HEK293 (cell line): ENCODE measurements around the gene DDR1.

Experiments used
- HOXA7 ChIP-seq: sonication (generic); formaldehyde crosslinking; IDR thresholded peaks from 2 replicates; pipeline ENCODE4 v1.8.1; 2022; ENCODE audit warnings: missing genetic modification reagents, borderline replicate concordance
- KLF10 ChIP-seq: fragments of 450-650 bp; IDR thresholded peaks from 2 replicates; pipeline ENCODE4 v1.5.1; 2018; ENCODE audit warnings: missing biosample characterization, mild to moderate bottlenecking, missing genetic modification characterization
- KLF16 ChIP-seq: fragments of 450-650 bp; formaldehyde crosslinking; IDR thresholded peaks from 2 replicates; pipeline ENCODE4 v1.5.1; 2017; ENCODE audit warnings: missing biosample characterization, missing genetic modification characterization
- PRDM1 ChIP-seq: fragments of 450-650 bp; formaldehyde crosslinking; IDR thresholded peaks from 2 replicates; pipeline ENCODE4; 2016; ENCODE audit warnings: missing biosample characterization, missing genetic modification characterization
- RBAK ChIP-seq: fragments of 450-650 bp; formaldehyde crosslinking; IDR thresholded peaks from 2 replicates; pipeline ENCODE4 v1.5.1; 2016; ENCODE audit warnings: missing biosample characterization, missing genetic modification characterization
- SALL2 ChIP-seq: fragments of 450-650 bp; formaldehyde crosslinking; IDR thresholded peaks from 2 replicates; pipeline ENCODE4 v1.5.0; 2017; ENCODE audit warnings: missing biosample characterization, mild to moderate bottlenecking, missing genetic modification characterization, borderline replicate concordance
- SP3 ChIP-seq: fragments of 450-650 bp; formaldehyde crosslinking; IDR thresholded peaks from 2 replicates; pipeline ENCODE4 v1.5.1; 2016; ENCODE audit warnings: missing biosample characterization, missing genetic modification characterization
- ZBTB20 ChIP-seq: fragments of 450-650 bp; formaldehyde crosslinking; IDR thresholded peaks from 2 replicates; pipeline ENCODE4 v1.5.1; 2016; ENCODE audit warnings: missing biosample characterization, missing genetic modification characterization
- ZBTB48 ChIP-seq: fragments of 450-650 bp; formaldehyde crosslinking; IDR thresholded peaks from 2 replicates; pipeline ENCODE4 v1.5.1; 2016; ENCODE audit warnings: missing biosample characterization, missing genetic modification characterization
- ZBTB7A ChIP-seq: fragments of 450-650 bp; formaldehyde crosslinking; IDR thresholded peaks from 2 replicates; pipeline ENCODE4 v1.5.1; 2016; ENCODE audit warnings: low read depth, missing biosample characterization, missing genetic modification characterization
- ZEB2 ChIP-seq: fragments of 450-650 bp; formaldehyde crosslinking; IDR thresholded peaks from 2 replicates; pipeline ENCODE4 v1.5.1; 2016; ENCODE audit warnings: missing biosample characterization, missing genetic modification characterization
- ZNF121 ChIP-seq: fragments of 450-650 bp; formaldehyde crosslinking; IDR thresholded peaks from 2 replicates; pipeline ENCODE4 v1.5.1; 2016; ENCODE audit warnings: missing biosample characterization, missing genetic modification characterization
- ZNF223 ChIP-seq: fragments of 450-650 bp; formaldehyde crosslinking; IDR thresholded peaks from 2 replicates; pipeline ENCODE4 v1.5.1; 2016; ENCODE audit warnings: missing biosample characterization, missing genetic modification characterization
- ZNF248 ChIP-seq: fragments of 450-650 bp; formaldehyde crosslinking; IDR thresholded peaks from 2 replicates; pipeline ENCODE4 v1.5.1; 2017; ENCODE audit warnings: missing biosample characterization, missing genetic modification characterization
- ZNF274 ChIP-seq, 2 experiments: fragments of 200-500 bp in 1 of 2; fragments of 450-650 bp in 1 of 2; sonication (Bioruptor generic) in 1 of 2; formaldehyde crosslinking in 1 of 2; IDR thresholded peaks; 2 replicates each; pipeline versions ENCODE4 v1.5.1 to v1.6.1; 2014 to 2016; ENCODE audit warnings: borderline replicate concordance in 1 of 2, inconsistent platforms in 1 of 2, low read length in 1 of 2, missing biosample characterization in 1 of 2, missing genetic modification characterization in 1 of 2
- ZNF529 ChIP-seq: fragments of 450-650 bp; formaldehyde crosslinking; IDR thresholded peaks from 2 replicates; pipeline ENCODE4 v1.5.1; 2017; ENCODE audit warnings: missing genetic modification characterization, missing biosample characterization; ENCODE audit not compliant: insufficient replicate concordance
- ZNF548 ChIP-seq: fragments of 450-650 bp; formaldehyde crosslinking; IDR thresholded peaks from 2 replicates; pipeline ENCODE4 v1.5.1; 2016; ENCODE audit warnings: missing biosample characterization, missing genetic modification characterization
- TF ChIP-seq, protein P1 (sequence below): fragments of 450-650 bp; formaldehyde crosslinking; IDR thresholded peaks from 2 replicates; pipeline ENCODE4 v1.5.1; 2016; ENCODE audit warnings: missing biosample characterization, missing genetic modification characterization, low read depth
- TF ChIP-seq, protein P2 (sequence below): fragments of 450-650 bp; formaldehyde crosslinking; IDR thresholded peaks from 2 replicates; pipeline ENCODE4 v1.5.1; 2016; ENCODE audit warnings: missing biosample characterization, missing genetic modification characterization
- TF ChIP-seq, protein P3 (sequence below): fragments of 450-650 bp; formaldehyde crosslinking; IDR thresholded peaks from 2 replicates; pipeline ENCODE4 v1.5.1; 2017; ENCODE audit warnings: missing biosample characterization, missing genetic modification characterization
- TF ChIP-seq, protein P4 (sequence below): fragments of 450-650 bp; formaldehyde crosslinking; IDR thresholded peaks from 2 replicates; pipeline ENCODE4 v1.5.1; 2016; ENCODE audit warnings: missing biosample characterization, missing genetic modification characterization
- TF ChIP-seq, protein P5 (sequence below): fragments of 450-650 bp; formaldehyde crosslinking; conservative IDR thresholded peaks from 2 replicates; pipeline ENCODE4 v1.5.1; 2016; ENCODE audit warnings: low read depth, missing biosample characterization, missing genetic modification characterization
- TF ChIP-seq, protein P6 (sequence below): fragments of 450-650 bp; formaldehyde crosslinking; IDR thresholded peaks from 2 replicates; pipeline ENCODE4 v1.5.1; 2017; ENCODE audit warnings: missing biosample characterization, missing genetic modification characterization
- TF ChIP-seq, protein P7 (sequence below): fragments of 450-650 bp; formaldehyde crosslinking; IDR thresholded peaks from 2 replicates; pipeline ENCODE4 v1.5.1; 2016; ENCODE audit warnings: missing biosample characterization, missing genetic modification characterization

DDR1 gene

DNA sequence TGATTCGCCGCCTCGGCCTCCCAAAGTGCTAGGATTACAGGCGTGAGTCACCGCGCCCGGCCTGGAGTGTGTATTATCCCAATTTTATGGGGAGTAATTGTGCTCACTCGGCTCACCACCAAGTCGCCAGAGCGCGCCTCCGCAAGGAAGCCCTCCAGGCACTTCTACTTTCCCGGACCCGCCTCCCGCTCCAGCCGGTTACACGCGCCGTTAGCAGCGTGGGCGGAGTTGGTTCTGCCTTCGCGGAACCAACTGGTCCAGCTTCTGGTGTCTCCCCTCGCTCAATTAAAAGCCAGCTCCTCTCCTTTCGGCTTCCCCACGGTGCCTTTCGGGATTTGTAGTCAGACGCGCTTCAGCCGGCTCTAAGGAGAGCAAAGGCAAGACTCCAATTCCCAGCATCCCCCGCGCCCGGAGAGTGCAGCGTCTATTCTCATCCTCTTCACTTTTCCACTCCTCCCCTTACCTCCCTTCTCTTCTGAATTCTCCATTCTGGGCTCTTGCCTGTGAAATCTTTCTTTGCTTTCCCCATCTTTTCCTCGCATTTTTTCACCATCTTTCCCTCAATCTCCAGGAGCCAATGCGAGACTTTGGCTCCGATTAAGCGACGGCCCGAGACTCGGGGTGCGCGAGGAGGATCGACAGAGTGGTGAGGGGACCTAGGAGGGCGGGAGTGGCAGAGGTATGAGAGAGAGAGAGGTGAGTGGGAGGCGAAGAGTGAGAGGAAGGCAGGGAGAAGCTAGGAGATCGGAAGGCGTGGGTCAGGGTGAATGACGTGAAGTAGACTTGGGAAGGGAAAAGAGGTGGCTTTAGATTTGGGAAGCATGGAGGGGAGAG, 23.7 kb downstream of the DDR1 start, which contains the start of gene GTF2H4 (continued):
- TF ChIP-seq, protein P1, sequence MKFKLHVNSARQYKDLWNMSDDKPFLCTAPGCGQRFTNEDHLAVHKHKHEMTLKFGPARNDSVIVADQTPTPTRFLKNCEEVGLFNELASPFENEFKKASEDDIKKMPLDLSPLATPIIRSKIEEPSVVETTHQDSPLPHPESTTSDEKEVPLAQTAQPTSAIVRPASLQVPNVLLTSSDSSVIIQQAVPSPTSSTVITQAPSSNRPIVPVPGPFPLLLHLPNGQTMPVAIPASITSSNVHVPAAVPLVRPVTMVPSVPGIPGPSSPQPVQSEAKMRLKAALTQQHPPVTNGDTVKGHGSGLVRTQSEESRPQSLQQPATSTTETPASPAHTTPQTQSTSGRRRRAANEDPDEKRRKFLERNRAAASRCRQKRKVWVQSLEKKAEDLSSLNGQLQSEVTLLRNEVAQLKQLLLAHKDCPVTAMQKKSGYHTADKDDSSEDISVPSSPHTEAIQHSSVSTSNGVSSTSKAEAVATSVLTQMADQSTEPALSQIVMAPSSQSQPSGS (tag by site-specific recombination), result peak; percentile 28; the same call in 1 of the 2 replicates
- TF ChIP-seq SALL2 (tag by site-specific recombination) (peak; percentile 82; the same call in 1 of the 2 replicates), ZBTB7A (tag by site-specific recombination) (peak; percentile 21; the same call in 1 of the 2 replicates), ZNF121 (tag by site-specific recombination) (peak; percentile 91), PRDM1 (tag by site-specific recombination) (peak; percentile 98), HOXA7 (CRISPR knock-in tag) (no peak), ZNF529 (no peak), SP3 (tag by site-specific recombination) (peak; percentile 97), ZNF274 (IDR thresholded peaks at IDR 0.05; ENCODE audit: low read length) (no peak), ZNF274 (tag by site-specific recombination; IDR thresholded peaks at IDR 0.05; ENCODE audit: borderline replicate concordance) (no peak), ZNF248 (no peak), RBAK (tag by site-specific recombination) (no peak), KLF16 (tag by site-specific recombination) (peak; percentile 99; the same call in 1 of the 2 replicates), KLF10 (tag by site-specific recombination) (peak; percentile 92), ZNF548 (tag by site-specific recombination) (no peak), ZNF223 (peak; percentile 71; the same call in 1 of the 2 replicates), ZBTB48 (tag by site-specific recombination) (peak; percentile 98), ZEB2 (tag by site-specific recombination) (peak; percentile 98), ZBTB20 (tag by site-specific recombination) (peak; percentile 84)
- TF ChIP-seq, protein P2, sequence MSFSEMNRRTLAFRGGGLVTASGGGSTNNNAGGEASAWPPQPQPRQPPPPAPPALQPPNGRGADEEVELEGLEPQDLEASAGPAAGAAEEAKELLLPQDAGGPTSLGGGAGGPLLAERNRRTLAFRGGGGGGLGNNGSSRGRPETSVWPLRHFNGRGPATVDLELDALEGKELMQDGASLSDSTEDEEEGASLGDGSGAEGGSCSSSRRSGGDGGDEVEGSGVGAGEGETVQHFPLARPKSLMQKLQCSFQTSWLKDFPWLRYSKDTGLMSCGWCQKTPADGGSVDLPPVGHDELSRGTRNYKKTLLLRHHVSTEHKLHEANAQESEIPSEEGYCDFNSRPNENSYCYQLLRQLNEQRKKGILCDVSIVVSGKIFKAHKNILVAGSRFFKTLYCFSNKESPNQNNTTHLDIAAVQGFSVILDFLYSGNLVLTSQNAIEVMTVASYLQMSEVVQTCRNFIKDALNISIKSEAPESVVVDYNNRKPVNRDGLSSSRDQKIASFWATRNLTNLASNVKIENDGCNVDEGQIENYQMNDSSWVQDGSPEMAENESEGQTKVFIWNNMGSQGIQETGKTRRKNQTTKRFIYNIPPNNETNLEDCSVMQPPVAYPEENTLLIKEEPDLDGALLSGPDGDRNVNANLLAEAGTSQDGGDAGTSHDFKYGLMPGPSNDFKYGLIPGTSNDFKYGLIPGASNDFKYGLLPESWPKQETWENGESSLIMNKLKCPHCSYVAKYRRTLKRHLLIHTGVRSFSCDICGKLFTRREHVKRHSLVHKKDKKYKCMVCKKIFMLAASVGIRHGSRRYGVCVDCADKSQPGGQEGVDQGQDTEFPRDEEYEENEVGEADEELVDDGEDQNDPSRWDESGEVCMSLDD (tag by site-specific recombination), result peak; percentile 93
- TF ChIP-seq, protein P3, sequence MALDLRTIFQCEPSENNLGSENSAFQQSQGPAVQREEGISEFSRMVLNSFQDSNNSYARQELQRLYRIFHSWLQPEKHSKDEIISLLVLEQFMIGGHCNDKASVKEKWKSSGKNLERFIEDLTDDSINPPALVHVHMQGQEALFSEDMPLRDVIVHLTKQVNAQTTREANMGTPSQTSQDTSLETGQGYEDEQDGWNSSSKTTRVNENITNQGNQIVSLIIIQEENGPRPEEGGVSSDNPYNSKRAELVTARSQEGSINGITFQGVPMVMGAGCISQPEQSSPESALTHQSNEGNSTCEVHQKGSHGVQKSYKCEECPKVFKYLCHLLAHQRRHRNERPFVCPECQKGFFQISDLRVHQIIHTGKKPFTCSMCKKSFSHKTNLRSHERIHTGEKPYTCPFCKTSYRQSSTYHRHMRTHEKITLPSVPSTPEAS (tag by site-specific recombination), result peak; percentile 43; the same call in 1 of the 2 replicates
- TF ChIP-seq, protein P4, sequence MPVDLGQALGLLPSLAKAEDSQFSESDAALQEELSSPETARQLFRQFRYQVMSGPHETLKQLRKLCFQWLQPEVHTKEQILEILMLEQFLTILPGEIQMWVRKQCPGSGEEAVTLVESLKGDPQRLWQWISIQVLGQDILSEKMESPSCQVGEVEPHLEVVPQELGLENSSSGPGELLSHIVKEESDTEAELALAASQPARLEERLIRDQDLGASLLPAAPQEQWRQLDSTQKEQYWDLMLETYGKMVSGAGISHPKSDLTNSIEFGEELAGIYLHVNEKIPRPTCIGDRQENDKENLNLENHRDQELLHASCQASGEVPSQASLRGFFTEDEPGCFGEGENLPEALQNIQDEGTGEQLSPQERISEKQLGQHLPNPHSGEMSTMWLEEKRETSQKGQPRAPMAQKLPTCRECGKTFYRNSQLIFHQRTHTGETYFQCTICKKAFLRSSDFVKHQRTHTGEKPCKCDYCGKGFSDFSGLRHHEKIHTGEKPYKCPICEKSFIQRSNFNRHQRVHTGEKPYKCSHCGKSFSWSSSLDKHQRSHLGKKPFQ (tag by site-specific recombination), result peak; percentile 64; the same call in 1 of the 2 replicates
- TF ChIP-seq, protein P5, sequence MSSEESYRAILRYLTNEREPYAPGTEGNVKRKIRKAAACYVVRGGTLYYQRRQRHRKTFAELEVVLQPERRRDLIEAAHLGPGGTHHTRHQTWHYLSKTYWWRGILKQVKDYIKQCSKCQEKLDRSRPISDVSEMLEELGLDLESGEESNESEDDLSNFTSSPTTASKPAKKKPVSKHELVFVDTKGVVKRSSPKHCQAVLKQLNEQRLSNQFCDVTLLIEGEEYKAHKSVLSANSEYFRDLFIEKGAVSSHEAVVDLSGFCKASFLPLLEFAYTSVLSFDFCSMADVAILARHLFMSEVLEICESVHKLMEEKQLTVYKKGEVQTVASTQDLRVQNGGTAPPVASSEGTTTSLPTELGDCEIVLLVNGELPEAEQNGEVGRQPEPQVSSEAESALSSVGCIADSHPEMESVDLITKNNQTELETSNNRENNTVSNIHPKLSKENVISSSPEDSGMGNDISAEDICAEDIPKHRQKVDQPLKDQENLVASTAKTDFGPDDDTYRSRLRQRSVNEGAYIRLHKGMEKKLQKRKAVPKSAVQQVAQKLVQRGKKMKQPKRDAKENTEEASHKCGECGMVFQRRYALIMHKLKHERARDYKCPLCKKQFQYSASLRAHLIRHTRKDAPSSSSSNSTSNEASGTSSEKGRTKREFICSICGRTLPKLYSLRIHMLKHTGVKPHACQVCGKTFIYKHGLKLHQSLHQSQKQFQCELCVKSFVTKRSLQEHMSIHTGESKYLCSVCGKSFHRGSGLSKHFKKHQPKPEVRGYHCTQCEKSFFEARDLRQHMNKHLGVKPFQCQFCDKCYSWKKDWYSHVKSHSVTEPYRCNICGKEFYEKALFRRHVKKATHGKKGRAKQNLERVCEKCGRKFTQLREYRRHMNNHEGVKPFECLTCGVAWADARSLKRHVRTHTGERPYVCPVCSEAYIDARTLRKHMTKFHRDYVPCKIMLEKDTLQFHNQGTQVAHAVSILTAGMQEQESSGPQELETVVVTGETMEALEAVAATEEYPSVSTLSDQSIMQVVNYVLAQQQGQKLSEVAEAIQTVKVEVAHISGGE (tag by site-specific recombination), result peak; percentile 100
- TF ChIP-seq, protein P6, sequence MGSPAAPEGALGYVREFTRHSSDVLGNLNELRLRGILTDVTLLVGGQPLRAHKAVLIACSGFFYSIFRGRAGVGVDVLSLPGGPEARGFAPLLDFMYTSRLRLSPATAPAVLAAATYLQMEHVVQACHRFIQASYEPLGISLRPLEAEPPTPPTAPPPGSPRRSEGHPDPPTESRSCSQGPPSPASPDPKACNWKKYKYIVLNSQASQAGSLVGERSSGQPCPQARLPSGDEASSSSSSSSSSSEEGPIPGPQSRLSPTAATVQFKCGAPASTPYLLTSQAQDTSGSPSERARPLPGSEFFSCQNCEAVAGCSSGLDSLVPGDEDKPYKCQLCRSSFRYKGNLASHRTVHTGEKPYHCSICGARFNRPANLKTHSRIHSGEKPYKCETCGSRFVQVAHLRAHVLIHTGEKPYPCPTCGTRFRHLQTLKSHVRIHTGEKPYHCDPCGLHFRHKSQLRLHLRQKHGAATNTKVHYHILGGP (tag by site-specific recombination), result peak; percentile 21; the same call in 1 of the 2 replicates
- TF ChIP-seq, protein P7, sequence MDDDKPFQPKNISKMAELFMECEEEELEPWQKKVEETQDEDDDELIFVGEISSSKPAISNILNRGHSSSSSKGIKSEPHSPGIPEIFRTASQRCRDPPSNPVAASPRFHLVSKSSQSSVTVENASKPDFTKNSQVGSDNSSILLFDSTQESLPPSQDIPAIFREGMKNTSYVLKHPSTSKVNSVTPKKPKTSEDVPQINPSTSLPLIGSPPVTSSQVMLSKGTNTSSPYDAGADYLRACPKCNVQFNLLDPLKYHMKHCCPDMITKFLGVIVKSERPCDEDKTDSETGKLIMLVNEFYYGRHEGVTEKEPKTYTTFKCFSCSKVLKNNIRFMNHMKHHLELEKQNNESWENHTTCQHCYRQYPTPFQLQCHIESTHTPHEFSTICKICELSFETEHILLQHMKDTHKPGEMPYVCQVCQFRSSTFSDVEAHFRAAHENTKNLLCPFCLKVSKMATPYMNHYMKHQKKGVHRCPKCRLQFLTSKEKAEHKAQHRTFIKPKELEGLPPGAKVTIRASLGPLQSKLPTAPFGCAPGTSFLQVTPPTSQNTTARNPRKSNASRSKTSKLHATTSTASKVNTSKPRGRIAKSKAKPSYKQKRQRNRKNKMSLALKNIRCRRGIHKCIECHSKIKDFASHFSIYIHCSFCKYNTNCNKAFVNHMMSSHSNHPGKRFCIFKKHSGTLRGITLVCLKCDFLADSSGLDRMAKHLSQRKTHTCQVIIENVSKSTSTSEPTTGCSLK (tag by site-specific recombination), result no peak
